Smooth muscle cell of the coronary artery (primary cell): ENCODE data around the gene TRIM24. TPM values are rescaled to one million over a fixed set of nuclear protein-coding genes. Genes with fewer than 3 reads are reported as not detected.

Experiments used
- total RNA-seq: library from RNA; depleted of rRNA; stranded (reverse); fragments of >200 nt; gene quantifications from 2 replicates; pipeline ENCODE4 v1.2.3, GENCODE V29; 2014; ENCODE audit warnings: low replicate concordance

The TRIM24 gene
- total RNA-seq = 3.6 and 4.2 TPM in 2 replicates

GRCh38 chr7:138460176-138460648 is at the start of gene TRIM24:
TSS of gene TRIM24 (plus strand) at chr7:138460259. CDS start at chr7:138460549, 290 bp downstream.

Other genes starting within 250 kb of the TRIM24 start
- not detected in 2 replicates for gene SVOPL, start 241.1 kb downstream of the TRIM24 start, total RNA-seq